Amniotic epithelial cell (primary cell): ENCODE measurements around the gene RGCC.
"Not testable (repeated sequence)": the region's sequence is repeated elsewhere in the genome, so short reads cannot be mapped to it uniquely, and the experiment has no call there.

Source experiments
- DNase-seq: peaks from one replicate; pipeline ENCODE4 v3.0.0-alpha.2; 2010; ENCODE audit warnings: low read depth

The RGCC gene

GRCh38 chr13:41490371-41491015 lies 33.1 kb downstream of the RGCC start:
- no peak for DNase-seq

- DNase-seq: no peak
These were observed 34.1 kb downstream of the RGCC start for GRCh38 chr13:41491436-41491835.

- no peak for DNase-seq
These were observed 35.3 kb downstream of the RGCC start for GRCh38 chr13:41492432-41493260.

GRCh38 chr13:41494202-41494601 lies 36.9 kb downstream of the RGCC start:
- DNase-seq: no peak

GRCh38 chr13:41495044-41495443 lies 37.7 kb downstream of the RGCC start:
- DNase-seq: no peak

- DNase-seq: peak; percentile 63
These were observed 39.3 kb downstream of the RGCC start for GRCh38 chr13:41496420-41497234.

GRCh38 chr13:41497436-41497835 lies 40.1 kb downstream of the RGCC start:
- no peak for DNase-seq

- no peak for DNase-seq
These were observed 42.1 kb downstream of the RGCC start for GRCh38 chr13:41499452-41499851.

GRCh38 chr13:41500511-41500910 lies 43.2 kb downstream of the RGCC start:
- no peak for DNase-seq

- no peak for DNase-seq
These were observed 43.9 kb downstream of the RGCC start for GRCh38 chr13:41501281-41501680.

- DNase-seq: no peak
These were observed 44.7 kb downstream of the RGCC start for GRCh38 chr13:41502031-41502430.

GRCh38 chr13:41502673-41503072 lies 45.3 kb downstream of the RGCC start:
- DNase-seq: no peak

GRCh38 chr13:41503356-41503755 lies 46.0 kb downstream of the RGCC start:
- no peak for DNase-seq

GRCh38 chr13:41504657-41505056 lies 47.3 kb downstream of the RGCC start:
- DNase-seq: not testable (repeated sequence)

- DNase-seq: peak; percentile 95
These were observed 48.0 kb downstream of the RGCC start for GRCh38 chr13:41505209-41505835.

- DNase-seq: no peak
These were observed 49.0 kb downstream of the RGCC start for GRCh38 chr13:41506312-41506711.

- DNase-seq: no peak
These were observed 52.6 kb downstream of the RGCC start for GRCh38 chr13:41509971-41510370.

- DNase-seq: no peak
These were observed 54.5 kb downstream of the RGCC start for GRCh38 chr13:41511827-41512226.

- no peak for DNase-seq
These were observed 55.1 kb downstream of the RGCC start for GRCh38 chr13:41512441-41512840.

GRCh38 chr13:41513600-41513999 lies 56.2 kb downstream of the RGCC start:
- DNase-seq: no peak

- DNase-seq: no peak
These were observed 57.6 kb downstream of the RGCC start for GRCh38 chr13:41514853-41515395.
